GM18867 (cell line): Measurements from ENCODE around the gene STARD3NL.
"Not testable (repeated sequence)": the region's sequence is repeated elsewhere in the genome, so short reads cannot be mapped to it uniquely, and the experiment has no call there.

Source experiments
- ATAC-seq: cut with Tn5 transposase; IDR thresholded peaks from one replicate; pipeline ENCODE4 v1.9.1; 2021; ENCODE audit warnings: mild to moderate bottlenecking, moderate library complexity; ENCODE audit not compliant: unreplicated experiment

Gene STARD3NL

DNA sequence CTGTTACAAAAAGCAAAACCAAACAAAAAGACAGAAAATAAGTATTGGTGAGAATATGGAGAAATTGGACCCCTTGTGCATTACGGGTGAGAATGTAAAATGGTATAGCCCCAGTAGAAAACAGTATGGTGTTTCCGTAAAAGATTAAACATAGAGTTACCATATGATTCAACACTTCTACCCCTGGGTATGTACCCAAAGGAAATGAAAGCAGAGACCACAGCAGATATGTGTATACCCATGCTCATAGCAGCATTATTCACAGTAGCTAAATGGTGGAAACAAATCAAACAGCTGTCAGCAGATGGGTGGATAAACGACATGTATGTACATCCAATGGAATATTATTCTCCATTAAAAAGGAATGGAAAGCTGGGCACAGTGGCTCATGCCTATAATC is 42.4 kb downstream of the STARD3NL start:
- ATAC-seq = no peak

DNA sequence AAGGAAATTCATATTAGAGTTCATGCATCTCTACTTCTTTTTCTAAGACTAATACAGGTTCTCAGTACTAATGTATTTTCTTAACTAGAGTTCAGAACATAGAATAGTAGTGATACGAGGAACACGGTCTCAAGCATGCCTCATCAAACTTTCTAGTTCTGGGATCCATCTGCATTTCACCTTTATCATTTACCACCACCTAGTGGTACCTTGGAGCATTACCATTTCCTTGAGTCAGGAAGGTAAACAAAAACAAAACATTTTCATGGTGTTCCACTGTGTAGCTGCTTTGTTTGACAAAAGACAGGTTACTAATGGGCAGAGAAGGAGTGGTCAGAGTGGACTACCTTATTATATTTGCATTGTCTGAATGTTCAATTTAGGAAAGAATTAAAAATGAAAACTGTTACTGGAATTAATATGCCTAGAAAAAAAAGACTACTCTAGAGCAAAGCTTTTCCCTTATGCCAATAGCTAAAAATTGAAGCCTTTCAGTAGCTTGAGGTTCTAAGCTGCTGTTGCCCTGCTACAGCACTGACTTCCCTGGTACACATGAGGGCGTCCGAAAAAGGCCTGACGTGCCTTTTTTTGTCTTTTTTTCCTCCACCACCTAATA is 44.5 kb downstream of the STARD3NL start:
- peak; percentile 71 for ATAC-seq

DNA sequence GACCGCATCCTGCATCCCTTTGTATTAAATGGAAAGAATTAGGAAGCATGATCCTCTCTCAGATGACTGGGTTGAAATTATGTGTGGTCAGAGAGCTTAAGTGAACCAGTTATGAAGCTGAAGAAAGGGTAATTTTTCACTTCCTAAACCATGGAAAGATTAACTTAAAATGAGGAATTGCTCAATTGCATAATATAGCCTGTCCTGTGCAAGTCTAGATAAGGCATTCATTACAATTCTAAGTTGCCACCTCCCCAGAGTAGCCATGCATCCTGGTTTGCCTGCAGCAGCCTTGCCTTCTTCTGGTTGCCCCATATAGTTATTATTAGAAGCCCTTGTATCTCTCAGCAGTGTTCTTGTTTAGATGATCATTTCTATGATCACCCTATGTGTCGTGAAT is 45.3 kb downstream of the STARD3NL start:
- ATAC-seq = no peak

DNA sequence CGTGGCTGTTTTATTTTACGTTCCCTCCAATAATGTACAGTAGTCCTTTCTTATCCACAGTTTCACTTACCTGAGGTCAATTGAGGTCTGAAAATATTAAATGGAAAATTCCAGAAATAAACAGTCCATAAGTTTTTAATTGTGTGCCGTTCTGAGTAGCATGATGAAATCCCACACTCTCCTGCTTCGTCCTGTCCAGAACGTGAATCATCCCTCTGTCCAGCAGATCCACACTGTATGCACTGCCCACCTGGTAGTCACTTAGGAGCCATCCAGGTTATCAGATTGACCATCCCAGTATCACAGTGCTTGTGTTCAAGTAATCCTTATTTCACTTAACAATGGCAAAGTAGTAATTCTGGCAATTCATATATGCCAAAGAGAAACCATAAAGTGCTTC is 46.3 kb downstream of the STARD3NL start:
- no peak for ATAC-seq

DNA sequence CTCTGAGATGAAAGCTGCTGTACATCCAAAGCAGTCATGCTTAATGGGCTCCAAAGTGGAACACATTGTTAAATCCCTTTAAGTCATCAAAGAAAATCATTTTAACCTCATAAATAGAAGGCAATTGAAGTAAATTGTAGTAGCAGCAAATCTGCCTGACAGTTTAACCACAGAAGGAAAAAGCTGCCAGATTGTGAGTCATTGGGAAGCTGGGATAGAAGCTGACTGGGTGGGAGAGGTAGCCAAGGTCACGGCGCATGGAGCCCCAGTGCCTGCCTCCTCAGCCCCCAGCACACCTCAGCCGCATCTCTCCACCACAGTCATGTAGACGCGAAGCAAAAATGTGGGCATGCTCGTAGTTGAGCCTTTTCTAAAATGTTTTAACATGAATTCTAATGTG is 51.3 kb downstream of the STARD3NL start:
- no peak for ATAC-seq

DNA sequence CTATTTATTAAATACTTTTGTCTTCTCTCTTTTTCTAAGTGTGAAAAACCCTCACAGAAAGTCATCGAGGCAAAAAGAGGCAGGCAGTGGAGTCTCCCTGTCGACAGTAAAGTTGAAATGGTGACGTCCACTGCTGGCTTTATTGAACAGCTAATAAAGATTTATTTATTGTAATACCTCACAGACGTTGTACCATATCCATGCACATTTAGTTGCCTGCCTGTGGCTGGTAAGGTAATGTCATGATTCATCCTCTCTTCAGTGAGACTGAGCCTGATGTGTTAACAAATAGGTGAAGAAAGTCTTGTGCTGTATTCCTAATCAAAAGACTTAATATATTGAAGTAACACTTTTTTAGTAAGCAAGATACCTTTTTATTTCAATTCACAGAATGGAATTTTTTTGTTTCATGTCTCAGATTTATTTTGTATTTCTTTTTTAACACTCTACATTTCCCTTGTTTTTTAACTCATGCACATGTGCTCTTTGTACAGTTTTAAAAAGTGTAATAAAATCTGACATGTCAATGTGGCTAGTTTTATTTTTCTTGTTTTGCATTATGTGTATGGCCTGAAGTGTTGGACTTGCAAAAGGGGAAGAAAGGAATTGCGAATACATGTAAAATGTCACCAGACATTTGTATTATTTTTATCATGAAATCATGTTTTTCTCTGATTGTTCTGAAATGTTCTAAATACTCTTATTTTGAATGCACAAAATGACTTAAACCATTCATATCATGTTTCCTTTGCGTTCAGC is 52.0 kb downstream of the STARD3NL start:
- ATAC-seq = no peak

DNA sequence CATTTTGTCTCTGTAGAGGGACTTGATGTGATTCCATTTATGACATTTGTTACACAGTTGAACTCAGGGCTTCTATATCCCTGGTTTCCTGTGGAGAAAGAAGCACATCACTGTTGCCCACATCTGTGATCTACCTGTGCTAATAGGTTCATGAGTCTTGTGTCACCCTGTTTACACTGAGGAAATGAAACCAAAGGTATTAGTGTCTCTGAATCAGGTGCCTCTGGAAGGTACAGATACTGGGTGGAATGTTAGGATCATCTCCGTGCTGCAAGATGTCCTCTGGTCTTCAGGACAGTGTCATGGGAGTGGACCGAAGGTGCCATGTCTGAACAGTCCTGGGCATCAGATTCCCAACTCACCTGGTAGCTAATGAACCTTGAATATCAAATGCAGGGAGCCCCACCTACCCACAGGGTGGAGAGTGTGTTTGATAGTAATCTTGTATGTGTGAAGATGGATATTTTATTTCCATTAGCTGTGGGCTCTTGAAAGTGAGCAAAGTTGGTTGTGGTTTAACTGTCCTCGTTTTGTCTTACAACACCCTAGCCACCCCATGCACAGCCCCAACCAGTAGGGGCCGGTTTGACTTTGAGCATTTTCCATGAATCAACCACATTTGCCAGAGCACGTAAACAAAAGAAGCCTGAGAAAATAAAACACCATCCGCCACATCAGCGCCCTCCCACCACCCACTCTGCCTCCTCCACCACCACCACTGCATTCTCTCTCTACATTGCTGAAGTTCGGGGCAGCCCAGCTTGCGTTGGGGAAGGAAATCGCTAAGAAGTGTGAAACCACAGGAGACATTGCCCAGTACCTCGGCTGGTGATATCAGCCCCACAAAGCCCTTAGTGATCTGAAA is 54.7 kb downstream of the STARD3NL start:
- ATAC-seq = peak; percentile 93

DNA sequence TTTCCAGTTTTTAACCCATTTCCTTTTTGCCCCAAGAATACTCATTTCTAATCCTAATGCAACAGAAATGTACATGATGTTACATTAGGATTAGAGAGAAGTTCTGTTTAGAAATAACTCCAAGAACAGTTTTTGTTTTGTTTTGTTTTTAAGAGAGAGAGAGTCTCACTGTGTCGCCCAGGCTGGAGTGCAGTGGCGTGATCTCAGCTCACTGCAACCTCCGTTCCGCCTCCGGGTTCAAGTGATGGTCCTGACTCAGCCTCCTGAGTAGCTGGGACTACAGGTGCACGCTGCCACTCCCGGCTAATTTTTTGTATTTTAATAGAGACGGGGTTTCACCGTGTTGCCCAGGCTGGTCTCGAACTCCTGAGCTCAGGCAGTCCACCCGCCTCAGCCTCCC is 56.7 kb downstream of the STARD3NL start:
- ATAC-seq = not testable (repeated sequence)

DNA sequence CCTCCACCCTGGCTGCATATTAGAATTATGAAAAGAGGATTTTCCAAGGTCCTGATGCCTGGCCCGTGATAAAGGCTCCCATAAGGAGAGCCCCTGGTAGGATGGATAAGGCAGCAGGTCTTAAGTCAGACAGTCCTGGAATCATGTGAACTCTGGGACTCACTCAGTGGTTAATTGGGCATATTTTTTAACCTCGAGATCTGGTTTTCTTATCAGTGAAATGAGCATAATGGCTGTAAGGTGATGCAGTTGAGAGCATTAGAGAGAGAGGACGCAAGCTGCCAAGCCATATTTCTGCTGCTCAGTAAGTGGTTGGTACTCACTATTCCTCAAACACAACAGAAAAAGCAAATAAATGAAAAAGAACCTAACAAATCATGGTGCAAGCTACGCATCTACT is 57.6 kb downstream of the STARD3NL start:
- ATAC-seq = no peak

DNA sequence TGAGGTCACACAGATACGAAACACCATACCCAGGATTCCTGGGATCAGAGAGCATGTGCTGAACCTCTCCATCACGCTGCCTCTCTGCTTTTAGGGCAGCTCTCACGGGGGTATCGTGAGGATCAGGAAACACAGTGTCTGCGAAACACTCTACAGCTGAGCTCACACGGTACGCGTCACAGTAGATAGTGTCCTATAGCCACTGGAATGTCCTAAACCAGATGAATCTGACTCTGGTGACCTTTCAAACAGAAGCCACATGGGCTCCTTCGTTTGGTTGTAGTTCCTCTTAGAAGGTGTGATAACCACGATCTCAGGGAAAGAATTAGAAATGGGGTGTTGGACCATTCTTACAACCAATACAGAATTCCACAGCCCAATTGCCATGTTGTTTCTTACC is 61.1 kb downstream of the STARD3NL start:
- not testable (repeated sequence) for ATAC-seq

DNA sequence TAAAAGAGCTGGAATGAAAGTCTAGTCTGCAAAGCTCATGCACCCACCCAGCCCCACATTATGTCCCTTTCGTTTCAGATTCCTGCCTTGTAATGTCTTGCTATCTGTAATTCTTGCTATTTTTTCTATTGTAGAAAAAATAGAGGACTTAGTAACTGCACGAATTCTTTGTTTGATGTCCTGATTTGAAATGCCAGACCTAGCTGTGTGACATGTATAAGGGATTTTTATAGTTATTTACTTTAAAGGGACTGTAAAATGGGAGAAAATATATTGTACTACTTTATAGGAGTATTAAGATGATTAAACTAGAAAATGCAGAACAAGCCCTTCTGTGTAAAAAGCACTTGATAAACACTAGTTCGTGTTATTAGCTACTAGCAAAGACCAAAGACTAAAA is 63.0 kb downstream of the STARD3NL start:
- no peak for ATAC-seq

DNA sequence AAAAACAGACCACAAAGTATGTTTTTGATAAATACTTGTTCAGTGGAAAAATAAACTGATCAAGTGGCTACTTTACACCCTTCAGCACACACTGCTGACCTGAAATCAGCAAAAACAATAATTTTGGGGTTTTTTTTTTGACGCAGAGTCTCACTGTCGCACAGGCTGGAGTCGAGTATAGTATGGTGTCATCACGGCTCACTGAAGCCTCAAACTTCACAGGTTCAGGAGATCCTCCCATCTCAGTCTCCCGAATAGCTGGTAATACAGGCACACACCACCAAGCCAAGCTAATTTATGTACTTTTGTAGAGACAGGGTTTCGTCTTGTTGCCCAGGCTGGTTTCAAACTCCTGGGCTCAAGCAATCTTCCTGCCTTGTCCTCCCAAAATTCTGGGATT is 64.8 kb downstream of the STARD3NL start:
- no peak for ATAC-seq

DNA sequence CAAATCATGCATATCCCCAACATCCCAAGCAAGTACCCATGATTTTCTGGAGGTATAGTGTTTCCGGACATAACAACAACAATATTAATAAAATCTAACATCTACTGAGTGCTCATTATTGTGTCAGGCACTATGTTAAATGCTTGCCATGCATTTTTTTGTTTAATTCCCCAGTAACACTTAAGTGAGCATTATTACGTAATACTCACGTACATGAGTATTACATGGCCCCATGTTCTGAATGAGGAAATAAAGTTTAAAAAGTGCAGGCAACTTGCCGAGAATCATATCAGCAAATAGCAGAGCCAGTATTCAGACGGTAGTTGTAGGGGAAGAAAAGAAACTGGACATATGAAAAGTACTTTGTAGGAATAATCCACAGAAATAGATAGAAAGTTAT is 65.3 kb downstream of the STARD3NL start:
- not testable (repeated sequence) for ATAC-seq

DNA sequence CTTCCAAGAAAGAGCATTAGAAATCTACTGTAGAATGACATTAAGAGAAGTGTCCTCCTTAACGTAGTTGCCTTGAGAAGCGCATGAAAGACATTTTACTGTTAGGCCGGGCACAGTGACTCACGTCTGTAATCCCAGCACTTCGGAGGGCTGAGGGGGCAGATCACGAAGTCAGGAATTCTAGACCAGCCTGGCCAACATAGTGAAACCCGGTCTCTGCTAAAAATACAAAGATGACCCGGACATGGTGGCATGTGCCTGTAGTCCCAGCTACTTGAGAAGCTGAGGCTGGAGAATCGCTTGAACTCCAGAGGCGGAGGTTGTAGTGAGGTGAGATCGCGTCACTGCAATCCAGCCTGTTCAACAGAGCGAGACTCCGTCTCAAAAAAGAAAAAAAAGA is 66.5 kb downstream of the STARD3NL start:
- no peak for ATAC-seq

DNA sequence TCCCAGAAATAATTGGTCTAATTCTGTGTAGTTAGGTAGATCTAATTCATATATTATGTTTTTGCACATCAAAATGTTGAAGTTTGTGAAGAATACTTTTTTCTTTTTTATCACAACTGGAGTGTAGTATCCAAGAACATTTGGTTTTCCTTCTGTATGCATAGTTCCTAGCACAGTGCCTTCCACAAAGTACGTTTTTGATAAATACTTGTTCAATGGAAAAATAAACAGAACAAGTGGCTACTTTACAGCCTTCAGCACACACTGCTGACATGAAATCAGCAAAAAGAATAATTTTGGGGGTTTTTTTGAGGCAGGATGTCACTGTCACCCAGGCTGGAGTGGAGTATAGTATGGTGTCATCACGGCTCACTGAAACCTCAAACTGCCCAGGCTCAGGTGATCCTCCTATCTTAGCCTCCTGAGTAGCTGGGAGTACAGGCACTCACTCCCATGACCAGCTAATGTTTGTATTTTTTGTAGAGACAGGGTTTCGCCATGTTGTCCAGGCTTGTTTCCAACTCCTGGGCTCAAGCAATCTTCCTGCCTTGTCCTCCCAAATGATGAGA is 67.4 kb downstream of the STARD3NL start:
- no peak for ATAC-seq

DNA sequence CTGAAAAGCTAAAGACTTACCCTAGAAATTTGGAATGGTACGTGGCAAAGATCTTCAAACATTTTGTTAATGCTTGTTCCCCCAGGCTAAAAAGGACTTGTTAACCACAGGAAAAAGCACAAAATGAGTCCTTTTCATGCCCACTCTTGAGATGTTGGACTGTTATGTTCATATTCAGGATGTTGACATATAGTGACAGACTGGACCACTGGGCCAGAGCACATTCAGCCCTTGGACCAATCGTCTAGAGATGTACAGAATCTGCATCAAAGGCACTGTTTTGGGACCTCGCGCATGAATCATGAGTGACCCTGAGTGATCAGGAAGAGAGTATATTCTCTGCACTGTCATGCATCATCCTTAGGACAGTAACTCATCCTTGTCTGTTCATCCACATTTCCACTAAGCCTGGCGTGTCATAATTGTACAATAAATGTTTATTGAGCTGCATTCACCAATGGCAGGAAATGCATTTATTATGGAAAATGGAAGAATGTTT is 70.1 kb downstream of the STARD3NL start:
- no peak for ATAC-seq

DNA sequence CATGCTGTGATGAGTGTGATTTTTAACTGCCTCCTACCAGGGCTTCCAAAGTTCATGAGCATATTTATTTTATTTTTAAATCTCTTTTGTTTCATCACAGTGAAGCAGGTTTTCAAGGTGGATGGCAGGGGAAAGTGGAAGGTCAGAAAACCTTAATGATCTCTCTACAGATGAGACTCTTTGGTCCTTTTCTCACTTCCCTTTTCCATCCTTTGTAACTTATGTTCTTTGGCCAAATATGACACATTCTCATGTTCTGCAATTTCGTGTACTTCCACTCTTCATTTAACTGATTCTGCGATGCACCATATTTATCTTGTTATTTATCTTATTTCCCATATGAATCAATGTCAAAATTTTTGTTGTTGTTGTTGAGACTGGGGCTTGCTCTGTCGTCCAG is 71.8 kb downstream of the STARD3NL start:
- ATAC-seq = peak; percentile 85

DNA sequence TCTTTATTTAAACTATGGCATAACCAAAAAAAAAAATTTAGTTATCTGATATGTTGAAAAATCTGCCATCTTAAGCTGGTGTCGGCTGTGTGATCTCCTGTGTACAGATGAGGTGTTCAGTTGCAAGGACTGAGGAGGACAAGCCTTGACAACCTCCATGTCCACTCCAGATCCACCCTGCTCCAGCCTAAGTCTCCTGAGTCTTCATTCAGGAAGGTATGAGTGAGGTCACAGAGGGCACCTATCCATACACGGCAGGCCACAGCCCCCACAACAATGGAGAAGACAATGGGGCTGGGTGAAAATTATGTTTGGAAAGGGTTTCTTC is 79.3 kb downstream of the STARD3NL start:
- no peak for ATAC-seq

DNA sequence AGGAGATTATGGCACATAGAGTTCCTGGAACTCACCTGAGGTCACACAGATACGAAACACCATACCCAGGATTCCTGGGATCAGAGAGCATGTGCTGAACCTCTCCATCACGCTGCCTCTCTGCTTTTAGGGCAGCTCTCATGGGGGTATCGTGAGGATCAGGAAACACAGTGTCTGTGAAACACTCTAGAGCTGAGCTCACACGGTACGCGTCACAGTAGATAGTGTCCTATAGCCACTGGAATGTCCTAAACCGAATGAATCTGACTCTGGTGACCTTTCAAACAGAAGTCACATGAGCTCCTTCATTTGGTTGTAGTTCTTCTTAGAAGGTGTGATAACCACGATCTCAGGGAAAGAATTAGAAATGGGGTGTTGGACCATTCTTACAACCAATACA is 81.1 kb downstream of the STARD3NL start:
- ATAC-seq = not testable (repeated sequence)

DNA sequence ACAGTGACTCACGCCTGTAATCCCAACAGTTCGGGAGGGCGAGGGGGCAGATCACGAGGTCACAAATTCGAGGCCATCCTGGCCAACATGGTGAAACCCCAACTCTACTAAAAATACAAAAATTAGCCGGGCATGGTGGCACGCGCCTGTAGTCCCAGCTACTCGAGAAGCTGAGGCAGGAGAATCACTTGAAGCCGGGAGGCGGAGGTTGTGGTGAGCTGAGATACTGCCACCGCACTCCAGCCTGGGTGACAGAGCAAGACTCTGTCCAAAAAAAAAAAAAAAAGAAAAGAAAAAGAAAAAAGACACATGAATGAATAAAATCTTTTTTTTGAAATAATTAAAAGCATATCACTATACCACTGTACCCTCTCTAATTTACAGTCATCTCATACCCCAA is 83.6 kb downstream of the STARD3NL start:
- not testable (repeated sequence) for ATAC-seq

DNA sequence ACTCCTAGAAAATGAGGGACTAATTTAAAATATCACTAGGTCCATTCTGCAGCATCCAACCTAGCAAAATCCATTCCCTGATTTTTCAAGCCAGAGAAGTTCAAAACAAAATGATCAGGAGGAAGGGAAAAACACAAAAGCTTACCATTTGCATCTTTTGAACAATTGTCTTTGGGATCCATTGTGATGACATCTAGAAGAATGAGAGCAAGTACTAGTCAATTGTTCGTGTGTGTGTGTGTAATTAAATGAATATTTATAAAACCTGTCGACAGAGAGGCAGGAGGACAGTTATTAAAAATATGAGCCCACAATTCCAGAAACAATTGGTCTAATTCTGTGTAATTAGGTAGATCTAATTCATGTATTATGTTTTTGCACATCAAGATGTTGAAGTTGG is 84.0 kb downstream of the STARD3NL start:
- not testable (repeated sequence) for ATAC-seq
